Kasumi-1 (cell line): ENCODE measurements around the gene OBSCN.

Experiments
- DNase-seq, 2 experiments: peaks; one replicate each; lab custom pipeline; 2025; lab: John Stamatoyannopoulos, UW

Gene OBSCN

GRCh38 chr1:228369608-228370438 is 162.0 kb downstream of the OBSCN start:
- no peak for DNase-seq

- no peak for DNase-seq
Observed at GRCh38 chr1:228370439-228370940, 162.6 kb downstream of the OBSCN start.

DNA sequence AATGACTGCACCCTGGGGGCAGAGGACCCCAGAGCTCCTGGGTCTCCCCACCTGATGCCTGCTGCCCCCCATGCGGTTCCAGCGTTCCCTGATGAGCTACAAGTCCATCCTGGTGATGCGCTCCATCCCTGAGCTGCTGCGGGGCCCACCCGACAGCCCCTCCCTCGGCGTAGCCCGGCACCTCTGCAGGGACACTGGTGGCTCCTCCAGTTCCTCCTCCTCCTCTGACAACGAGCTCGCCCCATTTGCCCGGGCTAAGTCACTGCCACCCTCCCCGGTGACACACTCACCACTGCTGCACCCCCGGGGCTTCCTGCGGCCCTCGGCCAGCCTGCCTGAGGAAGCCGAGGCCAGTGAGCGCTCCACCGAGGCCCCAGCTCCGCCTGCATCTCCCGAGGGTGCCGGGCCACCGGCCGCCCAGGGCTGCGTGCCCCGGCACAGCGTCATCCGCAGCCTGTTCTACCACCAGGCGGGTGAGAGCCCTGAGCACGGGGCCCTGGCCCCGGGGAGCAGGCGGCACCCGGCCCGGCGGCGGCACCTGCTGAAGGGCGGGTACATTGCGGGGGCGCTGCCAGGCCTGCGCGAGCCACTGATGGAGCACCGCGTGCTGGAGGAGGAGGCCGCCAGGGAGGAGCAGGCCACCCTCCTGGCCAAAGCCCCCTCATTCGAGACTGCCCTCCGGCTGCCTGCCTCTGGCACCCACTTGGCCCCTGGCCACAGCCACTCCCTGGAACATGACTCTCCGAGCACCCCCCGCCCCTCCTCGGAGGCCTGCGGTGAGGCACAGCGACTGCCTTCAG is 163.3 kb downstream of the OBSCN start:
- no peak for DNase-seq

- no peak for DNase-seq
Observed at GRCh38 chr1:228371741-228372182, 163.9 kb downstream of the OBSCN start.

DNA sequence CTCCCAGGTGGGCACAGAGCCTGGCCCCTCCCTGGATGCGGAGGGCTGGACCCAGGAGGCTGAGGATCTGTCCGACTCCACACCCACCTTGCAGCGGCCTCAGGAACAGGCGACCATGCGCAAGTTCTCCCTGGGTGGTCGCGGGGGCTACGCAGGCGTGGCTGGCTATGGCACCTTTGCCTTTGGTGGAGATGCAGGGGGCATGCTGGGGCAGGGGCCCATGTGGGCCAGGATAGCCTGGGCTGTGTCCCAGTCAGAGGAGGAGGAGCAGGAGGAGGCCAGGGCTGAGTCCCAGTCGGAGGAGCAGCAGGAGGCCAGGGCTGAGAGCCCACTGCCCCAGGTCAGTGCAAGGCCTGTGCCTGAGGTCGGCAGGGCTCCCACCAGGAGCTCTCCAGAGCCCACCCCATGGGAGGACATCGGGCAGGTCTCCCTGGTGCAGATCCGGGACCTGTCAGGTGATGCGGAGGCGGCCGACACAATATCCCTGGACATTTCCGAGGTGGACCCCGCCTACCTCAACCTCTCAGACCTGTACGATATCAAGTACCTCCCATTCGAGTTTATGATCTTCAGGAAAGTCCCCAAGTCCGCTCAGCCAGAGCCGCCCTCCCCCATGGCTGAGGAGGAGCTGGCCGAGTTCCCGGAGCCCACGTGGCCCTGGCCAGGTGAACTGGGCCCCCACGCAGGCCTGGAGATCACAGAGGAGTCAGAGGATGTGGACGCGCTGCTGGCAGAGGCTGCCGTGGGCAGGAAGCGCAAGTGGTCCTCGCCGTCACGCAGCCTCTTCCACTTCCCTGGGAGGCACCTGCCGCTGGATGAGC is 164.5 kb downstream of the OBSCN start:
- no peak for DNase-seq

DNA sequence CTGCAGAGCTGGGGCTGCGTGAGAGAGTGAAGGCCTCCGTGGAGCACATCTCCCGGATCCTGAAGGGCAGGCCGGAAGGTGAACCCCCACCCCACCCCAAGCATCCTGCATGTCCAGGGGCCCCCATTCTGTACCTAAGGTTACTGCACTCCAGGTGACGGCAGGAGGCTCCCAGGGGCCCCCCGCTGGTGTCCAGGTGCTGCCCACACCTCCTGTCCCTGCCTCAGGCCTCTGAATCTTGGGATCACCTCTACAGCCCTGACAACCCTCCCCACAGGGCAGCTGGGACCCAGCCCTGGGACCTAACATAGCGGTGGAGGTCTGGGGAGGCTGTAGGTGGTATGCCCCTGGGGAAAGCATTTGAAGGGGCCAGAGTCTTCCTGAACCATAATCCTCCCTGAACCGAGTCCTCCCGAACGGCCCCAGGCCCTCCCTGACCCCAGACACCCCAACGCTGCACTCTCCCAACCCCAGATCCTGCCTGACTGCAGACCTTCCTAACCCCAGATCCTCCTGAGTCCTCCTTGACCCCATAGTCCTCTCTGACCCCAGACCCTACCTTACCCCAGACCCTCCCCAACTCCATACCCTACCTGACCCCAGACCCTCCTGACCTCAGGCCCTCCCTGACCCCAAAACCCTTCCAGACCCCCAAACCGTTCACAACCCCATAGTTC is 165.3 kb downstream of the OBSCN start:
- no peak for DNase-seq

GRCh38 chr1:228373681-228374571 is 166.1 kb downstream of the OBSCN start:
- no peak for DNase-seq

- DNase-seq: no peak
Observed at GRCh38 chr1:228374711-228375577, 167.1 kb downstream of the OBSCN start.

DNA sequence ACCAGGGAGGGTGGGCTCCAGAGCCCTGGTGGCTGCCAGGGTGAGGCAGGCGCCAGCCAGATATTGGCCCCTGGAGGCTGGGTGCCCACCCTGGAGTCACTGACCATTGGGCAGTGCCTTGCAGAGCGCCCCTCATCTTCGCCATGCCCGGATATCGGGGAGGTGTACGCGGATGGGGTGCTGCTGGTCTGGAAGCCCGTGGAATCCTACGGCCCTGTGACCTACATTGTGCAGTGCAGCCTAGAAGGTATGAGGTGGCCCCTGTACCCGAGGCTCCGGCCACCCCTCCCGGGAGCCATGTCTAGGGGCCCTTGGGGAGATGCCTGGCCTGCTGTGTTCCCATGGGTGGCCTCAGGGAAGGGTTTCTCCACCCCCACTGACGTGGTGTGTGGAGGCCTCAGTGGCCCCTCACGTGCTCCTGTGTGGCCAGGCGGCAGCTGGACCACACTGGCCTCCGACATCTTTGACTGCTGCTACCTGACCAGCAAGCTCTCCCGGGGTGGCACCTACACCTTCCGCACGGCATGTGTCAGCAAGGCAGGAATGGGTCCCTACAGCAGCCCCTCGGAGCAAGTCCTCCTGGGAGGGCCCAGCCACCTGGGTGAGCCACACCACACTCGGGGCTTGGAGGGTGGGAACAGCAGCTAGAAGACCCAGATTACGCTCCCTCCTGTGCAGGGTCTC is 167.9 kb downstream of the OBSCN start:
- DNase-seq: no peak

DNA sequence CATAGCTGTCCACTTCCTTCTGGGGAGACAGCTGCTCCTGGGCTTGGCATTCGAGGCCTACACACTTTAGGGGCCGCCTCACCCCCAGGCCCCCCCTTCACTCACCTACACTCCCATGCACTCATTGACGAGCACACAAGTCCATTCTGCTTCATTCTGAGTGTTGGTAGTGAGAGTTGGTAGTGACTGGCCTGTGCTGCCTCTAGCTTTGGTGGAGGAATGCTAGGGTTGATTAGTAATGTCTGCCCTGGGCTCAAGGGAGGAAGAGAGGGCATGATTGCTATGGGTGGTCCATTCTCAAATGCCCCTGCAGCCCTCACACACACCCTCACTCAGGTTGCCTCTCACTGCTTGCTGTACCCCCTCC is 168.4 kb downstream of the OBSCN start:
- DNase-seq: no peak

DNA sequence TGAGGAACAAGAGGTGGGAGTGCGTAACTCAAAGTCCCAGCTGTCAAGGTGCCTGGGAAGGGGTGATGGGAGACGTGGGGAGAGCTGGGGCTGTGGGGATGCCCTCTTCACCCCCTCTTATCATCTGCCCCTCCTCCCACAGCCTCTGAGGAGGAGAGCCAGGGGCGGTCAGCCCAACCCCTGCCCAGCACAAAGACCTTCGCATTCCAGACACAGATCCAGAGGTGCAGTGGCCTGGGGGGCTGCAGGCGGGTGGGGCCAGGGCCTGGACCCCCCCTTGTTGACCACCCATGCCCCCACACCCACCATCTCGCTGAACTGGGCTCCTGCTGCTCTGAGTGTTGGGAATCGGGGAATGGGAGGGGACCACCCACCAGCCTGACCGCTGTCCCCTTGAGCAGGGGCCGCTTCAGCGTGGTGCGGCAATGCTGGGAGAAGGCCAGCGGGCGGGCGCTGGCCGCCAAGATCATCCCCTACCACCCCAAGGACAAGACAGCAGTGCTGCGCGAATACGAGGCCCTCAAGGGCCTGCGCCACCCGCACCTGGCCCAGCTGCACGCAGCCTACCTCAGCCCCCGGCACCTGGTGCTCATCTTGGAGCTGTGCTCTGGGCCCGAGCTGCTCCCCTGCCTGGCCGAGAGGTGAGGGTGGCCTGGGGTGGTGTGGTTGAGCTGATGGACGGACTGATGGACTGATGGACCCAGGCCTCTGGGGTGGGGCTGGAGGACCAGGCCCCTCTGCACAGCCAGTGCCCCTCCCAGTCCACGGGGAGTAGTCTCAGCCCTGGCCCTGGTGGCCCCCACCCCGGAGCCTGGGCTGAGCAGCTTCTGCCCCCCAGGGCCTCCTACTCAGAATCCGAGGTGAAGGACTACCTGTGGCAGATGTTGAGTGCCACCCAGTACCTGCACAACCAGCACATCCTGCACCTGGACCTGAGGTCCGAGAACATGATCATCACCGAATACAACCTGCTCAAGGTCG is 169.1 kb downstream of the OBSCN start:
- DNase-seq: no peak

GRCh38 chr1:228377664-228378089 is 169.8 kb downstream of the OBSCN start:
- no peak for DNase-seq

DNA sequence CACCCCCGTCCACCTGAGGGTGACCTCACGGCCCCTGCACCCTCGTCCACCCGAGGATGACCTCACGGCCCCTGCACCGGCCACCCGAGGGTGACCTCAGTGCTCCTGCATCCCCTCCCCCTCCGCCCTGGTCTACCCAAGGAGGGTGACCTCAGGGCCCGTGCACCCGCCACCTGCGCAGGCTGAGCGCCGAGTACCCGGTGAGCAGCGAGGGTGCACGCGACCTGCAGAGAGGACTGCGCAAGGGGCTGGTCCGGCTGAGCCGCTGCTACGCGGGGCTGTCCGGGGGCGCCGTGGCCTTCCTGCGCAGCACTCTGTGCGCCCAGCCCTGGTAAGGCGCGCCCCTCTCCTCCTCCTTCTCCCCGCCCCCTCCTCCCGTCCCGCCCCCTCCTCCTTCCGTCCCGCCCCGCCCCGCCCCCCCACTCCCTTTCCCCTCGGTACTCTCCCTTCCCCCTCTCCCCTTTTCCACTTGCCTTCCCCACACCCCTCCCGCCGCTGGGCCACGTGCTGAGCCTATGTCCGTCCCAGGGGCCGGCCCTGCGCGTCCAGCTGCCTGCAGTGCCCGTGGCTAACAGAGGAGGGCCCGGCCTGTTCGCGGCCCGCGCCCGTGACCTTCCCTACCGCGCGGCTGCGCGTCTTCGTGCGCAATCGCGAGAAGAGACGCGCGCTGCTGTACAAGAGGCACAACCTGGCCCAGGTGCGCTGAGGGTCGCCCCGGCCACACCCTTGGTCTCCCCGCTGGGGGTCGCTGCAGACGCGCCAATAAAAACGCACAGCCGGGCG is 170.4 kb downstream of the OBSCN start:
- peak; percentile 43 to 46 for DNase-seq

DNA sequence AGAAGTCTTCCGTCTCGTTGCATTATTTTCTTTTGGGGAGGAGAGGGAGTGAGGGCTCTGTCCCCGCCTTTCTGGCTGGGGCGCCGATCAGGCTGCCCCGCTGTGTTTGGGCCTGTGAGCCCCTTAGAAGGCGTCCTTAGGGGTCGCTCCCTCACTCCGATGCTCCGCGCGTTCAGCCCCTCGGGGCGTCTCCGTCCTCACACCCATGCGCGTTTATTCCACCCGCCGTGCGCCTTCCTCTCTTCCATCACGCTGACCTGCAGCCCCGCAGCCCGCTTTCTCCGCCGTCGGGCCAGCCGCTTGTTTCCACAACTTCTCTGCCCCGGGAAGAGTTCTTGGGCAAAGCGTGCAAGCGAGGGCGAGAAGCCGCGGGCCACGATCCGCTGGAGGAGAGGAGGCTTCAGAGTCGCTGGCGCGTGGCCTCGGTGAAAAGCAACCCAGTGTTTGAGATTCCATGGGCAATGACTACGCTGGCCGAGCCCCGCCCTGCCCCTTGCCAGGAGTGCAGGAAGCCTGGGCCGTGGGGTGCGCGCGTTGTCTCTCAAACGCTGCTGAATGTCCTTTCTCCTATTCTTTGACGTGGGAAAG is 171.1 kb downstream of the OBSCN start:
- DNase-seq: peak in 1 of 2 experiments; percentile 17

GRCh38 chr1:228379666-228380065 is 171.8 kb downstream of the OBSCN start:
- no peak for DNase-seq

DNA sequence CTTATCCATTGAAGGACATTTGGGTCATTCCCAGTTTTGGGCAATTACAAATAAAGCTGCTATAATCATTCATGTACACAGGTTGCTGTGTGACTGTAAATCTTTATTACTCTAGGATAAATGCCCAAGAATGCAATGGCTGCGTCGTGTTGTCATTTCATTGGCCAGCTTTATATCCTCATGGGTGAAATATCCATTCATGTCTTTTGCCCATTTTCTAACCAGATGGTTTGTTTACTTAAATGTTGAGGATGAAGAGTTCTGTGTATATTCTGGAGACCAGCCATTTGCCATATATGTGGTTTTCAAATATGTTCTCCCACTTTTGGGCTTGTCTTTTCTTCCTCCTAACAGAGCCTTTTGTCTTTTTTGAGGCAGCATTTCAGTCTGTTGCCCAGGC is 173.5 kb downstream of the OBSCN start:
- DNase-seq: no peak
